GM19467 (cell line): Measurements from ENCODE around the gene SOX8.

Experiments
- ATAC-seq: cut with Tn5 transposase; IDR thresholded peaks from one replicate; pipeline ENCODE4 v1.9.1; 2021; ENCODE audit warnings: mild to moderate bottlenecking, moderate library complexity; ENCODE audit not compliant: unreplicated experiment

SOX8 gene

GRCh38 chr16:971981-972315 is 9.6 kb upstream of the SOX8 start:
- ATAC-seq, result no peak

- no peak for ATAC-seq
Measured at GRCh38 chr16:972316-973002, 9.1 kb upstream of the SOX8 start.

GRCh38 chr16:973366-973765 is 8.2 kb upstream of the SOX8 start:
- ATAC-seq, result no peak

GRCh38 chr16:974001-974601 is 7.5 kb upstream of the SOX8 start:
- no peak for ATAC-seq

GRCh38 chr16:974611-975261 is 6.8 kb upstream of the SOX8 start:
- no peak for ATAC-seq

- ATAC-seq, result no peak
Measured at GRCh38 chr16:975291-975690, 6.3 kb upstream of the SOX8 start.

- ATAC-seq, result no peak
Measured at GRCh38 chr16:976389-976931, 5.1 kb upstream of the SOX8 start.

- no peak for ATAC-seq
Measured at GRCh38 chr16:977081-977701, 4.4 kb upstream of the SOX8 start.

- no peak for ATAC-seq
Measured at GRCh38 chr16:977896-978295, 3.7 kb upstream of the SOX8 start.

- ATAC-seq, result no peak
Measured at GRCh38 chr16:978403-978802, 3.2 kb upstream of the SOX8 start.

GRCh38 chr16:979147-979546 is 2.4 kb upstream of the SOX8 start:
- ATAC-seq, result no peak

- no peak for ATAC-seq
Measured at GRCh38 chr16:979859-980594, 1.5 kb upstream of the SOX8 start.

GRCh38 chr16:980595-980854 is 1.0 kb upstream of the SOX8 start:
- no peak for ATAC-seq

- ATAC-seq, result no peak
Measured at GRCh38 chr16:982145-983043, 824 bp downstream of the SOX8 start.

- ATAC-seq, result no peak
Measured at GRCh38 chr16:983044-984030, 1.8 kb downstream of the SOX8 start.

GRCh38 chr16:984121-984694 is 2.6 kb downstream of the SOX8 start:
- ATAC-seq, result no peak

GRCh38 chr16:984736-985636 is 3.4 kb downstream of the SOX8 start:
- no peak for ATAC-seq
